ENCODE results near the gene SF3A2.

The SF3A2 gene

DNA sequence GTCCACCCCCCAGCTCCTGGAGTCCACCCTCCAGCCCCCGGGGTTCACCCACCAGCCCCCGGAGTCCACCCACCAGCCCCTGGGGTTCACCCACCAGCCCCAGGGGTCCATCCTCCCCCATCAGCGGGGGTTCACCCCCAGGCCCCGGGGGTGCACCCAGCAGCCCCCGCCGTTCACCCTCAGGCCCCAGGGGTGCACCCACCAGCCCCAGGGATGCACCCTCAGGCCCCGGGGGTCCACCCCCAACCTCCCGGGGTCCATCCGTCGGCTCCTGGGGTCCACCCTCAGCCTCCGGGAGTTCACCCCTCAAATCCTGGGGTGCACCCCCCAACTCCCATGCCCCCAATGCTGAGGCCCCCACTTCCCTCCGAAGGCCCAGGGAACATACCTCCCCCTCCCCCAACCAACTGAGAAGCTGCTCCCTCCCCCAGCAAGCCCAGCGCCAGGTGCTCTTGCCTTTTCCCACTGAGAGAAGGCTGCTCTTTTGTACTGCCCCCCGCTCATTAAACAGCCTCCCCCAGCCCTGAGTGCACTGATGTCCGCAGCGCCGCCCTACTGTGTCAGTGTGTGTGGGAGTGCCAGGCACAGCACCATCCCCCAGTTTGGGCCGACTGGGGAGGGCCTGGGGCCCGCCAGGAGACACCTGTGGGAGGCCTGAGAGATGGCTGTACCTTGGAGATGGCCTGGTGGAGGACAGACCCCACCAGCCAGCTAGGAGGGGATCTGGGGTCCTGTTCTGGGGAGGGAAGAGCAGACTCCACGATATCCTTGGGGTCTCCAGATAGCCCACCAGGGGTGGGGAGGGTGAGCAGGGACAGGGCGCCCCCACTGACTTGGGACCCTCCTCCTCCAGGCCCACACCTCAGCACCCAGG is 11.7 kb downstream of the SF3A2 start:
- Mint-ChIP-seq H3K4me3 (no peak overlapping the region), H3K4me1 (peaks cover 14% of the 10 kb centered on the region), H3K36me3 (ENCODE audit: low read depth) (peaks cover 14% of the 10 kb centered on the region), H3K27ac (no peak overlapping the region), H3K27me3 (peaks cover 3% of the 10 kb centered on the region), H3K9me3 (no peaks in the 10 kb centered on the region)
- DNase-seq, result no peak
- no peak for ATAC-seq

- H3K4me3 Mint-ChIP-seq, result no peak within 1 kb of the TSS
- peaks cover 15% of the 10 kb centered on the region for H3K4me1 Mint-ChIP-seq
- no peak within 1 kb of the TSS for H3K27ac Mint-ChIP-seq
- peaks cover 14% of the 10 kb centered on the region for H3K36me3 Mint-ChIP-seq (ENCODE audit: low read depth)
- no peak for DNase-seq
- ATAC-seq, result peak; percentile 1
- H3K27me3 Mint-ChIP-seq, result peaks cover 7% of the 10 kb centered on the region
- H3K9me3 Mint-ChIP-seq, result no peaks in the 10 kb centered on the region
Observed at GRCh38 chr19:2249010-2249866, 12.6 kb downstream of the SF3A2 start, which contains the start of gene AMH. Gene AMH (plus strand): TSS chr19:2249323. CDS start chr19:2249333, 10 bp downstream.

GRCh38 chr19:2249880-2250765 is 13.5 kb downstream of the SF3A2 start:
- DNase-seq (no peak), ATAC-seq (peak; percentile 17)
- H3K4me3 Mint-ChIP-seq, result no peak overlapping the region
- H3K27me3 Mint-ChIP-seq, result peaks cover 8% of the 10 kb centered on the region
- no peaks in the 10 kb centered on the region for H3K9me3 Mint-ChIP-seq
- H3K27ac Mint-ChIP-seq, result no peak overlapping the region
- H3K36me3 Mint-ChIP-seq (ENCODE audit: low read depth), result peaks cover 8% of the 10 kb centered on the region
- H3K4me1 Mint-ChIP-seq, result peaks cover 15% of the 10 kb centered on the region

- ATAC-seq (no peak), DNase-seq (no peak)
- H3K9me3 Mint-ChIP-seq, result no peaks in the 10 kb centered on the region
- H3K4me3 Mint-ChIP-seq, result no peak overlapping the region
- peaks cover 5% of the 10 kb centered on the region for H3K36me3 Mint-ChIP-seq (ENCODE audit: low read depth)
- H3K4me1 Mint-ChIP-seq, result peaks cover 17% of the 10 kb centered on the region
- H3K27ac Mint-ChIP-seq, result no peak overlapping the region
- peaks cover 8% of the 10 kb centered on the region for H3K27me3 Mint-ChIP-seq
Observed at GRCh38 chr19:2250766-2251105, 14.1 kb downstream of the SF3A2 start.

GRCh38 chr19:2251106-2252054 is 14.8 kb downstream of the SF3A2 start:
- peaks cover 18% of the 10 kb centered on the region for H3K4me1 Mint-ChIP-seq
- H3K27ac Mint-ChIP-seq, result no peak overlapping the region
- H3K27me3 Mint-ChIP-seq, result peaks cover 8% of the 10 kb centered on the region
- H3K36me3 Mint-ChIP-seq (ENCODE audit: low read depth), result peaks cover 2% of the 10 kb centered on the region
- DNase-seq (peak; percentile 51), ATAC-seq (peak; percentile 10)
- H3K4me3 Mint-ChIP-seq, result peak overlapping the region; percentile 38
- H3K9me3 Mint-ChIP-seq, result no peaks in the 10 kb centered on the region

DNA sequence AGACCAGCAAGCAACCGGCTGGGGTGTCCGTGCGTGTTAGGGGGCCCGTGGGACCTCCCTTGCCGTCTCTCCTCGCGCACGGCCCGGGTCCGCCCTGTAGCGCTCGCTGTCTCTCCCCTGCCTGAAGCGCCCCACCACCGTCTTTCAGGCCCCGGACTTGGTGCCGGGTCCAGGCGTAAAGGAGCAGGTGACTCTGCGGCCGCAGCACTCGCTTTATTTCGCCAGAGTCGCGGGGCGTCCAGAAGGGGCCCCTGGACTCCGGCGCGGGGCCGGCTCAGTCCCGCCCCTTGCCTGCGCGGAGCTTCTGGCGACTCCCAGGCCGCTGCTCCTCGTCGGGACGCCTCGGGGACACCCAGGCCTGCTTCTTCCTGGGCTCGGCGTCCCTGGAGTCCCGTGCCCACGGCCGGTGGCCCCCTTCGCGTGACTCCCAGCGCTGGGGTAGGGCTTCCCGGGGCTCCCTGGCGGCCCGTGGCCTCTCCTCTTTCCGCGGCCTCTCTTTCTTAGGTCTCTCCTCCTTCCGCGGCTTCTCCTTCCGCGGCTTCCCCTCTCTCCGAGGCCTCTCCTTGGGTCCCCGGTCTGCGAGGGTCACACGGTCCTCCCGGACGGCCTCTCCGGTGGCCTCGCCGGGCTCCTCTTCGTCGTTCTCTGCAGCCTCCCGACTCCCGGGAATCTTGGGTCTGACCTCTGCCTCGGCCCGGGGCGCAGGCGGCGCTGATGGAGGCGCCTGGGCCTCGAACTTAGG is 15.6 kb downstream of the SF3A2 start:
- Mint-ChIP-seq H3K27me3 (peaks cover 8% of the 10 kb centered on the region), H3K4me3 (peak overlapping the region; percentile 46), H3K36me3 (ENCODE audit: low read depth) (peaks cover 2% of the 10 kb centered on the region), H3K9me3 (no peaks in the 10 kb centered on the region), H3K27ac (peak overlapping the region; percentile 67), H3K4me1 (peaks cover 23% of the 10 kb centered on the region)
- DNase-seq, result no peak
- no peak for ATAC-seq

GRCh38 chr19:2252797-2253105 is 16.1 kb downstream of the SF3A2 start:
- H3K4me3 Mint-ChIP-seq, result peak overlapping the region; percentile 46
- no peaks in the 10 kb centered on the region for H3K9me3 Mint-ChIP-seq
- ATAC-seq (no peak), DNase-seq (no peak)
- peaks cover 8% of the 10 kb centered on the region for H3K27me3 Mint-ChIP-seq
- peak overlapping the region; percentile 67 for H3K27ac Mint-ChIP-seq
- H3K4me1 Mint-ChIP-seq, result peaks cover 25% of the 10 kb centered on the region
- H3K36me3 Mint-ChIP-seq (ENCODE audit: low read depth), result peaks cover 2% of the 10 kb centered on the region

- H3K27ac Mint-ChIP-seq, result no peak overlapping the region
- H3K27me3 Mint-ChIP-seq, result peaks cover 8% of the 10 kb centered on the region
- peak; percentile 14 for ATAC-seq
- peak; percentile 62 for DNase-seq
- H3K9me3 Mint-ChIP-seq, result no peaks in the 10 kb centered on the region
- peaks cover 2% of the 10 kb centered on the region for H3K36me3 Mint-ChIP-seq (ENCODE audit: low read depth)
- H3K4me1 Mint-ChIP-seq, result peaks cover 31% of the 10 kb centered on the region
- H3K4me3 Mint-ChIP-seq, result peak overlapping the region; percentile 24
Observed at GRCh38 chr19:2253106-2254063, 16.8 kb downstream of the SF3A2 start.

DNA sequence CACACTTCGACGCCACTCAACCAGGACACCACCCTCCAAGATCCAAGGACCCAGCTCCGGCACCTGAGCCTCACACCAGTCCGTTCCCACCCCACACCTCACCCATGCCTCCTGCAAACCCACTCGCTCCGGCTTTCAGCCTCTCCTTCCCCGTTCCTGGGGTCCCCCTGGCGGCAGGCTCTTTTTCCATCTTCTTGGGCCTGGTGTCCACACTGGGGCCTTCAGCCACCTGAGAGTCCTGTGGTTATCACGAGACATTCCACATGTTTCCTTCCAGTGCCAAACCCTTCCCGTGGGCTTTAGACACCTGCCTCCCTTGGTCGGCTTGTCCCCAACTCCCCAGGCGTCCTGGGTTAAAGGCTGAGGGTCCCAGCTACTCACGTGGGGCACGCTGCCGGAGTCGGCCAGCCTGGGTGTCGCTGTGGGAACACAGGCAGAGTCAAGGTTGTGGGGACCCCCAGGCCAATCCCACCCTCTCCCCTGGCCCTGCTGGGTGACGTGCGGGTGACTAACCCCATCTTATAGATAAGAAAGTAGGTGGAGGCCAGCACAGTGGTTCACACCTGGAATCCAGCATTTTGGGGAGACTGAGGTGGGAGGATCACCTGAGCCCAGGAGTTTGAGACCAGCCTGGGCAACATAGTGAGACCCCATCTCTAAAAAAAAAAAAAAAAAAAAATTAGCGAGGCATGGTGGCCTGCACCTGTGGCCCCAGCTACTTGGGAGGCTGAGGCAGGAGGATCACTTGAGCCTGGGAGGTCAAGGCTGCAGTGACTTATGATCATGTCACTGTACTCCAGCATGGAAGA is 17.6 kb downstream of the SF3A2 start:
- no peak overlapping the region for H3K4me3 Mint-ChIP-seq
- peaks cover 37% of the 10 kb centered on the region for H3K4me1 Mint-ChIP-seq
- no peak overlapping the region for H3K27ac Mint-ChIP-seq
- DNase-seq (no peak), ATAC-seq (no peak)
- H3K27me3 Mint-ChIP-seq, result peaks cover 8% of the 10 kb centered on the region
- no peaks in the 10 kb centered on the region for H3K36me3 Mint-ChIP-seq (ENCODE audit: low read depth)
- no peaks in the 10 kb centered on the region for H3K9me3 Mint-ChIP-seq

- Mint-ChIP-seq H3K36me3 (ENCODE audit: low read depth) (no peaks in the 10 kb centered on the region), H3K9me3 (no peaks in the 10 kb centered on the region), H3K27ac (no peak overlapping the region), H3K4me3 (no peak overlapping the region), H3K4me1 (peaks cover 41% of the 10 kb centered on the region), H3K27me3 (peaks cover 8% of the 10 kb centered on the region)
- ATAC-seq (no peak), DNase-seq (no peak)
Observed at GRCh38 chr19:2255112-2255845, 18.7 kb downstream of the SF3A2 start.

Data from activated naive CD8-positive, alpha-beta T cell treated with anti-CD3 and anti-CD28 coated beads, Interleukin-2, amount 50 U/mL, for 24 hours (primary cell).